BLaER1 treated with 17β-estradiol and CSF1 and Interleukin-3, amounts not matched to agents 10 nM and 100 nM (cell line): ENCODE measurements around the gene MOV10.

Experiments used
- H3K27ac ChIP-seq, 11 experiments: shearing (Covaris generic); formaldehyde crosslinking; 2 replicates each; pipeline ENCODE4 v1.8.1; 2022
- H3K27me3 ChIP-seq, 11 experiments: shearing (Covaris generic); formaldehyde crosslinking; 2 replicates each; pipeline ENCODE4 v1.8.1; 2022
- H3K36me3 ChIP-seq, 11 experiments: shearing (Covaris generic); formaldehyde crosslinking; 2 replicates each; pipeline ENCODE4 v1.8.1; 2022
- H3K4me1 ChIP-seq, 10 experiments: shearing (Covaris generic); formaldehyde crosslinking; 2 replicates each; pipeline ENCODE4 v1.8.1; 2022
- H3K4me2 ChIP-seq, 11 experiments: shearing (Covaris generic); formaldehyde crosslinking; 2 replicates each; pipeline ENCODE4 v1.8.1; 2022
- H3K4me3 ChIP-seq, 10 experiments: shearing (Covaris generic); formaldehyde crosslinking; 2 replicates each; pipeline ENCODE4 v1.8.1; 2022
- H3K9ac ChIP-seq, 11 experiments: shearing (Covaris generic); formaldehyde crosslinking; 2 replicates each; pipeline ENCODE4 v1.8.1; 2022
- H3K9me3 ChIP-seq, 11 experiments: shearing (Covaris generic); formaldehyde crosslinking; replicated peaks in 1 of 11; 2 replicates each; pipeline ENCODE4 v1.8.1; 2022
- H4K20me1 ChIP-seq, 11 experiments: shearing (Covaris generic); formaldehyde crosslinking; 2 replicates each; pipeline ENCODE4 v1.8.1; 2022
- Cebpa-rat ChIP-seq, 11 experiments: shearing (Covaris generic); IDR thresholded peaks; 2 replicates each; pipeline ENCODE4 v1.8.1; 2022

Gene MOV10

GRCh38 chr1:112674440-112674985 lies at the start of gene MOV10:
Gene MOV10, plus strand, starts transcription at chr1:112674659. Its CDS starts 254 bp downstream, at chr1:112674913.
- H3K9ac ChIP-seq: peak within 1 kb of the TSS; percentile 94 to 98 (median 95)
- H3K27ac ChIP-seq: peak within 1 kb of the TSS; percentile 85 to 97 (median 95)
- TF ChIP-seq Cebpa-rat (IDR thresholded peaks at IDR 0.05): no peak
- peaks cover 0 to 45% (median 13%) of the 10 kb centered on the region in 11 experiments; a peak in 8 of 22 replicates for H4K20me1 ChIP-seq
- peak within 1 kb of the TSS; percentile 85 to 98 (median 89) for H3K4me3 ChIP-seq
- peak within 1 kb of the TSS; percentile 75 to 97 (median 92) for H3K4me2 ChIP-seq
- H3K9me3 ChIP-seq: no peaks in the 10 kb centered on the region
- H3K36me3 ChIP-seq: peaks cover 28 to 46% (median 34%) of the 10 kb centered on the region in 11 experiments
- peaks cover 32 to 44% (median 37%) of the 10 kb centered on the region in 10 experiments for H3K4me1 ChIP-seq
- H3K27me3 ChIP-seq: no peaks in the 10 kb centered on the region

GRCh38 chr1:112625696-112626095 lies 48.8 kb upstream of the MOV10 start:
- no peak overlapping the region for H3K4me3 ChIP-seq
- no peak for TF ChIP-seq Cebpa-rat (IDR thresholded peaks at IDR 0.05)
- no peaks in the 10 kb centered on the region for H3K27me3 ChIP-seq
- peaks cover 98 to 100% (median 100%) of the 10 kb centered on the region in 11 experiments for H4K20me1 ChIP-seq
- H3K4me1 ChIP-seq: peaks cover 18 to 100% (median 34%) of the 10 kb centered on the region in 10 experiments
- H3K9ac ChIP-seq: no peak overlapping the region
- H3K9me3 ChIP-seq: peaks cover 0 to 9% (median 0%) of the 10 kb centered on the region in 11 experiments; a peak in 4 of 22 replicates
- peak overlapping the region in 3 of 11 experiments; percentile 31 to 46 (median 43); a peak in 7 of 22 replicates for H3K4me2 ChIP-seq
- peaks cover 56 to 94% (median 75%) of the 10 kb centered on the region in 11 experiments for H3K36me3 ChIP-seq
- no peak overlapping the region for H3K27ac ChIP-seq

GRCh38 chr1:112626193-112626592 lies 48.3 kb upstream of the MOV10 start:
- peak overlapping the region in 3 of 11 experiments; percentile 31 to 46 (median 43); a peak in 6 of 22 replicates for H3K4me2 ChIP-seq

GRCh38 chr1:112626887-112627286 lies 47.6 kb upstream of the MOV10 start:
- H3K4me2 ChIP-seq: peak overlapping the region in 8 of 11 experiments; percentile 1 to 46 (median 14); a peak in 7 of 22 replicates
- peaks cover 98 to 100% (median 100%) of the 10 kb centered on the region in 11 experiments for H4K20me1 ChIP-seq
- no peaks in the 10 kb centered on the region for H3K27me3 ChIP-seq
- H3K9me3 ChIP-seq: peaks cover 0 to 19% (median 0%) of the 10 kb centered on the region in 11 experiments; a peak in 8 of 22 replicates
- H3K9ac ChIP-seq: no peak overlapping the region; a peak in 1 of 22 replicates
- H3K27ac ChIP-seq: no peak overlapping the region
- no peak overlapping the region for H3K4me3 ChIP-seq
- H3K4me1 ChIP-seq: peaks cover 6 to 98% (median 23%) of the 10 kb centered on the region in 10 experiments
- TF ChIP-seq Cebpa-rat (IDR thresholded peaks at IDR 0.05): no peak
- H3K36me3 ChIP-seq: peaks cover 63 to 95% (median 86%) of the 10 kb centered on the region in 11 experiments

More at GRCh38 chr1:112626193-112626592, 48.3 kb upstream of the MOV10 start:
- Histone ChIP-seq H3K4me1 (peaks cover 13 to 98% (median 30%) of the 10 kb centered on the region in 10 experiments), H4K20me1 (peaks cover 98 to 100% (median 100%) of the 10 kb centered on the region in 11 experiments), H3K27me3 (no peaks in the 10 kb centered on the region), H3K9ac (no peak overlapping the region), H3K4me3 (no peak overlapping the region), H3K27ac (no peak overlapping the region), H3K36me3 (peaks cover 60 to 95% (median 79%) of the 10 kb centered on the region in 11 experiments), H3K9me3 (peaks cover 0 to 13% (median 0%) of the 10 kb centered on the region in 11 experiments; a peak in 6 of 22 replicates)
- no peak for TF ChIP-seq Cebpa-rat (IDR thresholded peaks at IDR 0.05)

GRCh38 chr1:112628516-112628915 lies 45.9 kb upstream of the MOV10 start:
- H4K20me1 ChIP-seq: peaks cover 98 to 100% (median 100%) of the 10 kb centered on the region in 11 experiments
- H3K4me3 ChIP-seq: no peak overlapping the region
- H3K27me3 ChIP-seq: no peaks in the 10 kb centered on the region
- no peak overlapping the region for H3K9ac ChIP-seq
- H3K4me1 ChIP-seq: peaks cover 0 to 93% (median 10%) of the 10 kb centered on the region in 10 experiments; a peak in 13 of 20 replicates
- TF ChIP-seq Cebpa-rat (IDR thresholded peaks at IDR 0.05): no peak
- peaks cover 62 to 100% (median 93%) of the 10 kb centered on the region in 11 experiments for H3K36me3 ChIP-seq
- H3K4me2 ChIP-seq: peak overlapping the region in 1 of 11 experiments; percentile 36; a peak in 2 of 22 replicates
- H3K27ac ChIP-seq: no peak overlapping the region
- peaks cover 0 to 28% (median 4%) of the 10 kb centered on the region in 11 experiments; a peak in 10 of 22 replicates for H3K9me3 ChIP-seq

GRCh38 chr1:112629256-112629655 lies 45.2 kb upstream of the MOV10 start:
- Histone ChIP-seq H3K36me3 (peaks cover 58 to 100% (median 93%) of the 10 kb centered on the region in 11 experiments), H3K27ac (no peak overlapping the region), H3K27me3 (no peaks in the 10 kb centered on the region), H4K20me1 (peaks cover 97 to 100% (median 100%) of the 10 kb centered on the region in 11 experiments), H3K4me1 (peaks cover 0 to 93% (median 10%) of the 10 kb centered on the region in 10 experiments; a peak in 13 of 20 replicates), H3K9me3 (peaks cover 0 to 28% (median 4%) of the 10 kb centered on the region in 11 experiments; a peak in 10 of 22 replicates), H3K4me3 (no peak overlapping the region), H3K9ac (no peak overlapping the region), H3K4me2 (peak overlapping the region in 2 of 11 experiments; percentile 36; a peak in 4 of 22 replicates)
- no peak for TF ChIP-seq Cebpa-rat (IDR thresholded peaks at IDR 0.05)

GRCh38 chr1:112633628-112634027 lies 40.8 kb upstream of the MOV10 start:
- peaks cover 0 to 82% (median 17%) of the 10 kb centered on the region in 10 experiments; a peak in 14 of 20 replicates for H3K4me1 ChIP-seq
- H3K9me3 ChIP-seq: peaks cover 0 to 43% (median 11%) of the 10 kb centered on the region in 11 experiments; a peak in 14 of 22 replicates
- TF ChIP-seq Cebpa-rat (IDR thresholded peaks at IDR 0.05): no peak
- no peak overlapping the region for H3K27ac ChIP-seq
- peaks cover 97 to 100% (median 100%) of the 10 kb centered on the region in 11 experiments for H4K20me1 ChIP-seq
- H3K9ac ChIP-seq: no peak overlapping the region
- no peaks in the 10 kb centered on the region for H3K27me3 ChIP-seq
- peaks cover 38 to 86% (median 70%) of the 10 kb centered on the region in 11 experiments for H3K36me3 ChIP-seq
- peak overlapping the region in 2 of 11 experiments; percentile 2 to 18; a peak in 1 of 22 replicates for H3K4me2 ChIP-seq
- H3K4me3 ChIP-seq: no peak overlapping the region

- peaks cover 38 to 84% (median 65%) of the 10 kb centered on the region in 11 experiments for H3K36me3 ChIP-seq
- H3K4me2 ChIP-seq: peak overlapping the region in 3 of 11 experiments; percentile 46 to 70 (median 67); a peak in 4 of 22 replicates
- H3K27me3 ChIP-seq: no peaks in the 10 kb centered on the region
- peaks cover 0 to 74% (median 17%) of the 10 kb centered on the region in 10 experiments; a peak in 14 of 20 replicates for H3K4me1 ChIP-seq
- peaks cover 0 to 49% (median 14%) of the 10 kb centered on the region in 11 experiments; a peak in 14 of 22 replicates for H3K9me3 ChIP-seq
- H3K4me3 ChIP-seq: no peak overlapping the region
- peaks cover 91 to 100% (median 100%) of the 10 kb centered on the region in 11 experiments for H4K20me1 ChIP-seq
- no peak overlapping the region for H3K9ac ChIP-seq
- no peak overlapping the region for H3K27ac ChIP-seq
- TF ChIP-seq Cebpa-rat (IDR thresholded peaks at IDR 0.05): no peak
Measured at GRCh38 chr1:112634367-112634766, 40.1 kb upstream of the MOV10 start.
